Stimulated activated CD8-positive, alpha-beta memory T cell treated with anti-CD3 and anti-CD28 coated beads, Interleukin-12 subunit alpha, Interleukin-12 subunit beta, amount 100 ng/mL, for 4 hours (primary cell): ENCODE results near the gene ZNF787.
"Not testable (repeated sequence)": the region's sequence is repeated elsewhere in the genome, so short reads cannot be mapped to it uniquely, and the experiment has no call there.

ENCODE experiments used
- DNase-seq: peaks from one replicate; pipeline ENCODE4 v3.0.0-alpha.2; 2020; ENCODE audit warnings: low read depth

ZNF787 gene

GRCh38 chr19:56104423-56104822 is 16.7 kb downstream of the ZNF787 start:
- no peak for DNase-seq

- no peak for DNase-seq
These were observed 18.0 kb downstream of the ZNF787 start for GRCh38 chr19:56103027-56103614.

GRCh38 chr19:56101746-56102535 is 19.2 kb downstream of the ZNF787 start:
- no peak for DNase-seq

DNA sequence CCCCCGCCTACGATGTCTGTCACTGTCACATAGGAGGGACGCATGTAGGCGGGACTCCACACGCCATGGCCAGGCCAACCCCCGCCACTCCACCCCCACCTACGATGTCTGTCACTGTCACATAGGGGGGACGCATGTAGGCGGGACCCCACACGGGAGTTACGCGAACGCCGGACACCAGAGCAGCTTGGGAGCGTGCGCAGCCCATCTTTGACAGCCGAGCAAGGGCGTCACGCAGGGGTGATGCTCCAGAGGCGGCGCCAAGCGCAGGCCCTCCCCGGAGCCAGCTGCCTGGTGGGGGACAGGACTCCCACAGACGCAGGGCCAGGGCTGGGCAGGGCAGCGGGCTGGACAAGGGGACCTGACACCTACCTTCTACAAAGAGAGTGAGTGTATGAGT is 20.0 kb downstream of the ZNF787 start:
- no peak for DNase-seq

- DNase-seq = no peak
These were observed 21.2 kb downstream of the ZNF787 start for GRCh38 chr19:56099638-56100539.

DNA sequence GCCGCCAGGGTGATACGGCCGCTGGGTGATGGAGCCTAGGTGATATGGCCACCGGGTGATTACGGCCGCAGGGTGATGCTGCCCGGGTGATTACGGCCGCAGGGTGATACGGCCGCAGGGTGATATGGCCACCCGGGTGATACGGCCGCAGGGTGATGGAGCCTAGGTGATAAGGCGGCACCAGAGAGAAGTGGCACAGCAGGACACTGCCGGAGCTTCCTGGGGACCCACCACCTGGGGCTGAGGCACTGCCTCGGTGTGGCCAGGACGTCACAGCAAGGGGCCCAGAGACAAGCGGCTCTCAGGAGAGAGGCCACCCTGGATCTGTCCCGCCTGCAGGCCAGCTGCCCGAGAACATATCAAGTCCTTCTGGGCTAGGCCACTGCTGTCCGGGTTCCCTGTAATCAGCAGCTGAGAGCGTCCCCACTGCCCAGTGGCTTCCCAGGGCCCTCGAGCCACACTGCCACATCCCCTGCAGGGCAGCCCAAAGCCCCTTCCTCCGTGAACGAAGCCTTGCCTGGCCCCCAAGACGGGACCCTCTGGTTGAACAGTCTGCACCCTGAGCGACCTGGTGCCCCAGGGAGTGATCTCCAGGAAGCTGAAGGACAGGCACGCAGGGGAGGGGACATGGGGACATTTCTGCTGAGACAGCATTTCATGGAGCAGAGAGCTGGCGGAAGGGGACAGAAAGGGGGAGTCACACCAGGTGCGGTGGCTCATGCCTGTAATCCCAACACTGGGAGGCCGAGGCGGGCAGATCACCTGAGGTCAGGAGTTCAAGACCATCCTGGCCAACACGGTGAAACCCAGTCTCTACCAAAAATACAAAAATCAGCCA is 22.1 kb downstream of the ZNF787 start:
- no peak for DNase-seq

DNA sequence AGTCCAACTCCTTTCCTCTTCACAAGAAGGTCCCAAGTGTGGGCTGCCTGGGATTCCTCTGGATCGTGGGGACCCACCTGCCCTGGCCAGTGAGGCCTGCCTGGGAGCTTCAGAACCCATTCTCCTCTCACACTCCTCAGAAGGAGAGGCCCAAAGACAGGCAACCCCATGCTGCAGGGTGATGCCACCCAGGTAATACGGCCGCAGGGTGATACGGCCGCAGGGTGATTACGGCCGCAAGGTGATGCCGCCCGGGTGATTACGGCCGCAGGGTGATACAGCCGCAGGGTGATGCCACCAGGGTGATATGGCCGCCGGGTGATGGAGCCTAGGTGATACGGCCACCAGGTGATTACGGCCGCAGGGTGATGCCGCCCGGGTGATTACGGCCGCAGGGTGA is 22.9 kb downstream of the ZNF787 start:
- not testable (repeated sequence) for DNase-seq

GRCh38 chr19:56097776-56098175 is 23.3 kb downstream of the ZNF787 start:
- no peak for DNase-seq

DNA sequence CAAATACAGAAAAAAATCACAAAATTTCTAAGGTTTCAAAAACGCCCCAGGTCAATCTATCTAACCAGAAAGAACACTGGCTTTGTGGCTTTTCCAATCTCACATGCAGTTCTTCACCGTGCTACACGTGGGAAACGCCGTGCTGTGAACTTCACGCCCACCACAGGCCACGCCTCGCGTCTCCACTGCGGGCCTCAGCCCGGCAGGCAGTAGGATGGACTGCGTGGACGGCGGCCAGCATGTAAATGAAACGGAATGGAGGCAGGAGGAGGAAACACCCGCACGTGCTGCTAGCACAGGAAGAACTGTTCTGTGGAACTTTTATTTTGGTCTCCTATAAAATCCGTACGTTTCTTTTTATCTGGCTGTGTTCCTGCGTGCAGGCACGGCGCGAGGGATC is 23.8 kb downstream of the ZNF787 start:
- no peak for DNase-seq

DNA sequence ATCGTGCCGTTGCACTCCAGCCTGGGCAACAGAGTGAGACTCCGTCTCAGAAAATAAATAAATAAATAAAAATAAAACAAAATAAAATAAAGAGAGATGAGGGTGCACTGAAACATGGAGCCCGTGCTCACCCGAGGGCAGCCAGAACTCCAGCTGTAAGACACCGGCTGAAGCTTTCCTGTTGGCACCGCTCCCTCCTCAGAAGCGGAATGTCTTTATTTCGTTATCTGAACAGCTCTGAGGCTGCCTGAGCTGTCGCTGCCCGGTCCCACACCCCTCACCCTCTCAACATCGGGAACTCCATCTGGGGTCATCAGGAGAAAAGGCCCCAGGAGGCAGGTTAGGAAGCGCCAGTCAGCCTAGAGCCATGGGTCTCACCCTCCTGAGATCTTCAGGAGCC is 24.4 kb downstream of the ZNF787 start:
- no peak for DNase-seq

GRCh38 chr19:56094449-56094848 is 26.6 kb downstream of the ZNF787 start:
- DNase-seq = no peak

DNA sequence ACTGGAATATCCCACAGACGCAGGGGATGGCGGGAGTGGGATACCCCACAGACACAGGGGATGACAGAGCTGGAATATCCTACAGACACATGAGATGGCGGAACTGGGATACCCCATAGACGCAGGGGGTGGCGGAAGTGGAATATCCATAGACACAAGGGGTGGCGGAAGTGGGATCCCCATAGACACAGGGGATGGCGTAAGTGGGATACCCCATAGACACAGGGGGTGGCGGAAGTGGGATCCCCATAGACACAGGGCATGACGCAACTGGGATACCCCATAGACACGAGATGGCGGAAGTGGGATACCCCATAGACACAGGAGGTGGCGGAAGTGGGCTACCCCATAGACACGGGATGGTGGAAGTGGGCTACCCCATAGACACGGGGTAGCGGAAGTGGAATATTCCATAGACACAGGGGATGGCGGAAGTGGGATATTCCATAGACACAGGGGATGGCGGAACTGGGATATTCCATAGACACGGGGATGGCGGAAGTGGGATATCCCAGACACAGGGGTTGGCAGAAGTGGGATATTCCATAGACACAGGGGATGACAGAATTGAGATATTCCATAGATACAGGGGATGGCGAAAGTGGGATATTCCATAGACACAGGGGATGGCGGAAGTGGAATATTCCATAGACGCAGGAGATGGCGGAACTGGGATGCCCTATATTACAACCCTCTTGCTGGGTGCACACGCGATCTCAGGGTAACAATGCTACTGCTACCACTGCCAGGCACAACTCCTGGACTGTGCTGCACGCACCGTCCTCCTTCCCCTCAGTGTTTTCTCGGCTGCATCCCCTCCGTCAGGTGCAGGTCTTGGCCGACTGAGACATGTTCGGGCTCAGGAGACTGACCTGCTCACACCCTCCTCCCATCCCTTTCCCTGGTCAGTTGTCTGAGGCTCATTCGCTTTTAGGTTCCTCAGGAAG is 28.1 kb downstream of the ZNF787 start:
- no peak for DNase-seq

DNA sequence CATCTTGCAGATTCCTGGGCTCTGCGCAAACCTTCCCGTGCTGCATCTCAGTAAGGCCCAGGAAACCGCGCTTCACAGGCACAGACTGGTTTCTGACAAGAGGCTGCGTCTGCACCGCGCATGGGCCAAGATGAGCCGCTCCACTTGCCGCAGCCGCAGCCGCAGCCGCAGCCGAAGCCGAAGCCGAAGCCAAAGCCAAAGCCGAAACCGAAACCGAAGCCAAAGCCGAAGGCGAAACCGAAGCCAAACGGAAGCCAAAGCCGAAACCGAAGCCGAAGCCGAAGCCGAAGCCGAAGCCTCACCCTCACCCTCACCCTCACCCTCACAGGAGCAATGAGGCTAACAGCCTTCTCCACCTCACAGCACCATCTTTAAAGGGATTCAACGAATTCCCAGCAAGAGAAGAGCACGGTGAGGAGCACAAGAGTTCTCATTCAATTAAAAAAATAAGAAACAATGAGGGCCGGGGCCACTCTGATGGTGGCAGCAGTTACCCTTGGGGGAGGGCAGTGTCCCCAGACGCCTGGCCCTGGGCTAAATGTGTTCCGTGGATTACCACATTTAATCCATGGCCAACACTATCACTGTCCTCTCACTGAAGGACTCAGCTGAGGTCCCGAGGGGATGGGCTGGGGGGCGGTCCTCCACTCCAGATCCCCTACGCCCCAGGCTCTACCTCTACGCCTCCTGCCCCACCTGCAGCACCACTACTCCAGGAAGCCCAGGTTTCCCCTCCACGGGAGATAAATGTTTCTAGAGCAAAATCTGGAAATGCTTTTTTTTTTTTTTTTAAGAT is 29.1 kb downstream of the ZNF787 start:
- no peak for DNase-seq

GRCh38 chr19:56091066-56091490 is 30.0 kb downstream of the ZNF787 start:
- DNase-seq = no peak

DNA sequence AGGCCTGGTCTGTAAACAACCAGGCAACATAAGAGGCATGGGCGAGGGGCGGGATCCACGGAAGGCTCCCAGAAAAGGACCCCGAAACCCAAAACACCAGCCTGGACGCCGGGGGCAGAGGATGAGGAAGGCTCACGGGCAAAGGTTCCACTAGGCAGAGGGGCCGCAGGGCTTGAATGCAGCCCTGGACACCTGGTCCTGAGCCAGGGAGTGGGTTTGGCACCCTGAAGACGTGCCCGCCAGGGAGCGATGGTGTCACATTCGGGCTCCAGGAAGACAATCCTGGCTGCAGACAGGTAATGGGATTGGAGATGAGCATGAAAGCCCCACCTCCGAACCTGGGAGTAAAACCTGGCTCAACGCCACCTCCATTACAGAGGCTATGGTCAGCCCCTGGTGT is 31.8 kb downstream of the ZNF787 start:
- DNase-seq = no peak

DNA sequence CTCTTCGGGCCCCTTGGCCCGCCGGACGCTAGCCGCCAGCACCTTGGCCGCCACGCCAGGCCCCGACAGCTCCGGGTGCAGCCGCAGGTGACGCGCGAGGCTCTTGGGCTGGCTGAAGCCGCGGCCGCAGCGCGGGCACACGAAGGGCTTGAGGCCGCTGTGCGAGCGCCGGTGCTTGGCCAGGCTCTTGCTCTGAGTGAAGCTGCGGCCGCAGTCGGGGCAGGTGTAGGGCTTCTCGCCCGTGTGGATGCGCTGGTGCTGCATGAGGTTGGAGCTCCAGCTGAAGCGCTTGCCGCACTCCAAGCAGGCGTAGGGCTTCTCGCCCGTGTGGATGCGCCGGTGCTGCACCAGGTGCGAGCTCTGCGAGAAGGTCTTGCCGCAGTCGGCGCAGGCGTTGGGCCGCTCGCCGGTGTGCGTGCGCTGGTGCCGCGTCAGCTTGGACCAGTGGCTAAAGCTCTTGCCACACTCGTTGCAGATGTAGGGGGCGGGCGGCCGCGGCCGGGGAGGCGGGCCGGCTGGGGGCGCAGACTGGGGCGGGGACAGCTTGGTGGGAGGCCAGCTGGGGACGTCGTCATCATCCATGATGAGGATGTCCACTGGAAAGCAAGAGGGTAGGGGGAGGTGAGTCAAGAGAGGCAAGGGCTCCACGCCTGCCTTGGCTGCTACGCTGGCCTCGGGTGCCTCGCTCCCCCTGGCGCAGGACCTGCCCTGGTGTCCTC is 32.4 kb downstream of the ZNF787 start:
- DNase-seq = no peak

GRCh38 chr19:56087647-56088496 is 33.2 kb downstream of the ZNF787 start:
- no peak for DNase-seq
